HEK293 (cell line): ENCODE measurements around the gene USP12.

Experiments
- CTCF ChIA-PET: fragments of 350-600 bp; formaldehyde crosslinking; extraction: SDS; loops from one replicate; lab custom pipeline; 2021; ENCODE audit warnings: antibody characterized with exemption; lab: Yijun Ruan, JAX
- POLR2A ChIA-PET: fragments of 300-600 bp; formaldehyde crosslinking; extraction: SDS; loops from one replicate; lab custom pipeline; 2020; ENCODE audit warnings: antibody characterized with exemption, inconsistent platforms; lab: Yijun Ruan, JAX
- H3K27ac ChIP-seq: fragments of 200-500 bp; sonication (Bioruptor generic); 2 replicates; pipeline ENCODE4 v1.5.1; 2014; ENCODE audit warnings: low read depth, low read length, control low read depth, inconsistent platforms; ENCODE audit errors: extremely low read depth
- H3K36me3 ChIP-seq, 2 experiments: fragments of 200-500 bp in 1 of 2; sonication (Bioruptor generic) in 1 of 2; 1 replicate in 1 of 2; 2 replicates in 1 of 2; pipeline ENCODE4 v1.5.1; 2014 to 2017; ENCODE audit warnings: inconsistent platforms in 2 of 2, low read length in 2 of 2; ENCODE audit not compliant: control insufficient read depth in 2 of 2, insufficient read depth in 1 of 2
- H3K4me1 ChIP-seq: fragments of 200-500 bp; sonication (Bioruptor generic); 2 replicates; pipeline ENCODE4 v1.5.1; 2014; ENCODE audit warnings: mild to moderate bottlenecking, low read length, inconsistent platforms; ENCODE audit not compliant: control insufficient read depth, insufficient read depth
- H3K4me3 ChIP-seq: 2 replicates; pipeline ENCODE4 v1.5.1; 2011; ENCODE audit warnings: low read depth, mild to moderate bottlenecking, control low read depth, low read length, moderate library complexity
- H3K9me3 ChIP-seq: fragments of 200-500 bp; sonication (Bioruptor generic); 2 replicates; pipeline ENCODE4 v1.5.1; 2014; ENCODE audit warnings: low read depth, low read length, inconsistent platforms; ENCODE audit not compliant: control insufficient read depth, insufficient read depth
- GLIS1 ChIP-seq: fragments of 450-650 bp; formaldehyde crosslinking; IDR thresholded peaks from 2 replicates; pipeline ENCODE4 v1.5.1; 2016; ENCODE audit warnings: missing biosample characterization, missing genetic modification characterization
- KLF1 ChIP-seq: fragments of 450-650 bp; formaldehyde crosslinking; IDR thresholded peaks from 2 replicates; pipeline ENCODE4 v1.5.1; 2016; ENCODE audit warnings: missing biosample characterization, missing genetic modification characterization
- OSR2 ChIP-seq: fragments of 450-650 bp; formaldehyde crosslinking; IDR thresholded peaks from 2 replicates; pipeline ENCODE4 v1.5.1; 2016; ENCODE audit warnings: missing biosample characterization, missing genetic modification characterization
- PRDM4 ChIP-seq: fragments of 450-650 bp; formaldehyde crosslinking; IDR thresholded peaks from 2 replicates; pipeline ENCODE4 v1.5.1; 2017; ENCODE audit warnings: missing biosample characterization, missing genetic modification characterization
- SP2 ChIP-seq: fragments of 450-650 bp; formaldehyde crosslinking; IDR thresholded peaks from 2 replicates; pipeline ENCODE4 v1.5.1; 2016; ENCODE audit warnings: missing biosample characterization, missing genetic modification characterization
- SP7 ChIP-seq: fragments of 450-650 bp; formaldehyde crosslinking; IDR thresholded peaks from 2 replicates; pipeline ENCODE4 v1.5.1; 2016; ENCODE audit warnings: missing biosample characterization, missing genetic modification characterization
- WT1 ChIP-seq: fragments of 450-650 bp; formaldehyde crosslinking; IDR thresholded peaks from 2 replicates; pipeline ENCODE4 v1.5.1; 2016; ENCODE audit warnings: missing biosample characterization, missing genetic modification characterization
- ZBTB20 ChIP-seq: fragments of 450-650 bp; formaldehyde crosslinking; IDR thresholded peaks from 2 replicates; pipeline ENCODE4 v1.5.1; 2016; ENCODE audit warnings: missing biosample characterization, missing genetic modification characterization
- ZBTB48 ChIP-seq: fragments of 450-650 bp; formaldehyde crosslinking; IDR thresholded peaks from 2 replicates; pipeline ENCODE4 v1.5.1; 2016; ENCODE audit warnings: missing biosample characterization, missing genetic modification characterization
- ZNF214 ChIP-seq: fragments of 450-650 bp; formaldehyde crosslinking; IDR thresholded peaks from 2 replicates; pipeline ENCODE4 v1.5.1; 2017; ENCODE audit warnings: missing biosample characterization, mild to moderate bottlenecking, missing genetic modification characterization, borderline replicate concordance
- ZNF221 ChIP-seq: fragments of 450-650 bp; formaldehyde crosslinking; IDR thresholded peaks from 2 replicates; pipeline ENCODE4 v1.5.1; 2017; ENCODE audit warnings: missing biosample characterization, missing genetic modification characterization, borderline replicate concordance
- ZNF274 ChIP-seq, 2 experiments: fragments of 200-500 bp in 1 of 2; fragments of 450-650 bp in 1 of 2; sonication (Bioruptor generic) in 1 of 2; formaldehyde crosslinking in 1 of 2; IDR thresholded peaks; 2 replicates each; pipeline versions ENCODE4 v1.5.1 to v1.6.1; 2014 to 2016; ENCODE audit warnings: borderline replicate concordance in 1 of 2, inconsistent platforms in 1 of 2, low read length in 1 of 2, missing biosample characterization in 1 of 2, missing genetic modification characterization in 1 of 2
- ZNF280C ChIP-seq: fragments of 450-650 bp; formaldehyde crosslinking; IDR thresholded peaks from 2 replicates; pipeline ENCODE4 v1.5.1; 2016; ENCODE audit warnings: missing biosample characterization, missing genetic modification characterization
- ZNF37A ChIP-seq: fragments of 450-650 bp; IDR thresholded peaks from 2 replicates; pipeline ENCODE4 v1.5.1; 2018; ENCODE audit warnings: missing biosample characterization, missing genetic modification characterization
- ZNF473 ChIP-seq: fragments of 450-650 bp; formaldehyde crosslinking; IDR thresholded peaks from 2 replicates; pipeline ENCODE4 v1.5.1; 2017; ENCODE audit warnings: missing biosample characterization, missing genetic modification characterization
- ZNF529 ChIP-seq: fragments of 450-650 bp; formaldehyde crosslinking; IDR thresholded peaks from 2 replicates; pipeline ENCODE4 v1.5.1; 2017; ENCODE audit warnings: missing genetic modification characterization, missing biosample characterization; ENCODE audit not compliant: insufficient replicate concordance
- ZNF571 ChIP-seq: fragments of 450-650 bp; formaldehyde crosslinking; IDR thresholded peaks from 2 replicates; pipeline ENCODE4 v1.5.0; 2017; ENCODE audit warnings: missing biosample characterization, missing genetic modification characterization
- ZNF596 ChIP-seq: fragments of 450-650 bp; IDR thresholded peaks from 2 replicates; pipeline ENCODE4 v1.5.0; 2018; ENCODE audit warnings: missing biosample characterization, mild to moderate bottlenecking, missing genetic modification characterization, moderate library complexity
- ZNF610 ChIP-seq: fragments of 450-650 bp; formaldehyde crosslinking; IDR thresholded peaks from 2 replicates; pipeline ENCODE4 v1.5.1; 2016; ENCODE audit warnings: missing biosample characterization, missing genetic modification characterization, borderline replicate concordance
- ZNF621 ChIP-seq: fragments of 450-650 bp; formaldehyde crosslinking; IDR thresholded peaks from 2 replicates; pipeline ENCODE4 v1.5.1; 2017; ENCODE audit warnings: missing biosample characterization, missing genetic modification characterization
- ZXDB ChIP-seq: fragments of 450-650 bp; formaldehyde crosslinking; IDR thresholded peaks from 2 replicates; pipeline ENCODE4 v1.5.1; 2016; ENCODE audit warnings: missing biosample characterization, missing genetic modification characterization
- TF ChIP-seq, protein P1 (sequence below): fragments of 450-650 bp; formaldehyde crosslinking; IDR thresholded peaks from 2 replicates; pipeline ENCODE4; 2016; ENCODE audit warnings: missing biosample characterization, missing genetic modification characterization
- TF ChIP-seq, protein P2 (sequence below): fragments of 450-650 bp; formaldehyde crosslinking; IDR thresholded peaks from 2 replicates; pipeline ENCODE4 v1.5.1; 2016; ENCODE audit warnings: missing biosample characterization, missing genetic modification characterization
- TF ChIP-seq, protein P3 (sequence below): fragments of 450-650 bp; formaldehyde crosslinking; IDR thresholded peaks from 2 replicates; pipeline ENCODE4 v1.5.1; 2016; ENCODE audit warnings: missing biosample characterization, missing genetic modification characterization

USP12 gene

DNA sequence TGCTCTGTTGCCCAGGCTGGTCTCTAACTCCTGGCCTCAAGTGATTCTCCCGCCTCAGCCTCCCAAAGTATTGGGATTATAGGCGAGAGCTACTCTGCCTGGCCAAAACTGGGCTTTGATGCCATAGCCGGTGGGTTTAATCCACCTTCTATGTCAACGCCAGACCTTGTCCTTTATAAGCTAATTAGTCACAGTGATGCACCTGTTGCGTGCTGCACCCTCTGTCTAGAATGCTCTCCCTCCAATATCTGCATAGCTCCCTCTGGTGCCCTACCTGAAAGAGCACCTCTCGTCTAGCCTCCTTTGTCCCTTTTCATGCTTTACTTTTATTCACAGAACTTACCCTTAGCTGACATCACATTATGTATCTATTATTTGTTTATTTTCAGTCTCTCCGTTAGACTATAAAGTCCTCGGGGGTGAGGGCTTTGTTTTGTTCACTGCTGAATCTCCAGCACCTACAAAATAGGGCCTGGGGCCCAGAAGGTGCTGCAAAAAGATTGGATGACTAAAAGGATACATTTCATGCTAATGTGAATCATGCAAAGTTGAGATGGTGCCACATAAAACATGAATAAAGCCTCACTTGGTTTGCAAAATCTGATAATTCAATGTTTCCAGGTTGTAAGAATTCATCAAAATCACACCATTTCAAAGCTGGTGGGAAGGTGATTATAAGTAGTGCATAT lies 148.1 kb downstream of the USP12 start (continued):
- TF ChIP-seq PRDM4 (tag by site-specific recombination): no peak
- TF ChIP-seq, protein P1, sequence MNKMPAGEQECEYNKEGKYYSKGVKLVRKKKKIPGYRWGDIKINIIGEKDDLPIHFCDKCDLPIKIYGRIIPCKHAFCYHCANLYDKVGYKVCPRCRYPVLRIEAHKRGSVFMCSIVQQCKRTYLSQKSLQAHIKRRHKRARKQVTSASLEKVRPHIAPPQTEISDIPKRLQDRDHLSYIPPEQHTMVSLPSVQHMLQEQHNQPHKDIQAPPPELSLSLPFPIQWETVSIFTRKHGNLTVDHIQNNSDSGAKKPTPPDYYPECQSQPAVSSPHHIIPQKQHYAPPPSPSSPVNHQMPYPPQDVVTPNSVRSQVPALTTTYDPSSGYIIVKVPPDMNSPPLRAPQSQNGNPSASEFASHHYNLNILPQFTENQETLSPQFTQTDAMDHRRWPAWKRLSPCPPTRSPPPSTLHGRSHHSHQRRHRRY (tag by site-specific recombination): no peak
- TF ChIP-seq ZNF274 (IDR thresholded peaks at IDR 0.05; ENCODE audit: low read length): no peak
- no peak for TF ChIP-seq ZNF274 (tag by site-specific recombination; IDR thresholded peaks at IDR 0.05; ENCODE audit: borderline replicate concordance)
- TF ChIP-seq SP7: no peak
- no peak for TF ChIP-seq KLF1 (tag by site-specific recombination)
- no peak for TF ChIP-seq ZNF529 (tag by site-specific recombination)
- TF ChIP-seq, all 188 proteins: peak for 6

DNA sequence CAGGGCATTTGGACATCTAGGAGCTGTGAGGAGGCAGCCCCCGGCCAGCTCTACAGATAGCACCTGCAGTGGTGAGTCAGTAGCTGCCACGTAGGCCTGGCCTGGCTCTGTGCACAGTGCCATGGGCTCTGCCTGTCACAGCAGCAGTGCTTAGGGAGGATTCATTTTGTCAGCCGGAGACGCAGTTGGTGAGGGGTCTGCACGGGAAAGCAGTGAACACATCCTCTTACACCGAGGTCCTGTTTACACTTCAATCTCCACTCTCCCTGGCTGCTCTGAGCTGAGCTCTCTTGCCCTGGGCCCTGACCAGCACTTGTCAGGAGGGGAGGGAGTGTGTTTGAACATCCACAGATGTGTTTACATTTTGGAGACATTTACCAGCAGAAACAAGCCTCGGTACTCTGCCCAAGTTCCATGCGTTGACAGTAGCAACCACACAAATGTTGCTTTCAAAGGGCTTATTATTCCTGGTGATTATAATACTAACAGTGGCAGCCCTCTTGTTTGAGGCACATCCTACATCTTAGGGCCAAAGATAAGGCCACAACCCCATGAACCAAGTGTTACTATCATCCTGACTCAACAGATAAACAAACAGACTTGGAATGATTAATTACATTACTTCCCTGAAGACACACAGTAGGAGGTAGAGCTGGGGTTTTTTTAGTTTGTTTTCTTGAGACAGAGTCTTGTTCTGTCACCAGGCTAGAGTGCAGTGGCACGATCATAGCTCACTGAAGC lies 148.9 kb downstream of the USP12 start:
- H3K4me1 ChIP-seq: no peaks in the 10 kb centered on the region
- CTCF ChIA-PET: no interaction called here
- no peaks in the 10 kb centered on the region for H3K36me3 ChIP-seq
- H3K4me3 ChIP-seq: no peak overlapping the region
- POLR2A ChIA-PET: interaction anchor here (0.6 kb wide), 1 partner anchor 347 kb away, joined by 5 read pairs; no protein-coding TSS in a partner anchor
- H3K9me3 ChIP-seq: no peaks in the 10 kb centered on the region
- peak overlapping the region; percentile 13; the same call in 1 of the 2 replicates for H3K27ac ChIP-seq
- TF ChIP-seq ZNF621 (no peak), ZNF221 (no peak), WT1 (tag by site-specific recombination) (peak; percentile 69), ZNF571 (tag by site-specific recombination) (no peak), ZNF280C (no peak), ZXDB (tag by site-specific recombination) (0 out of 2 replicates have a peak, but pooled peaks have one; percentile 33), ZBTB20 (tag by site-specific recombination) (peak; percentile 23; the same call in 1 of the 2 replicates), ZNF37A (no peak), GLIS1 (peak; percentile 55; the same call in 1 of the 2 replicates), ZNF610 (tag by site-specific recombination) (no peak), ZNF596 (tag by site-specific recombination) (no peak), OSR2 (tag by site-specific recombination) (peak; percentile 60), ZNF214 (tag by site-specific recombination) (no peak), ZBTB48 (tag by site-specific recombination) (peak; percentile 95), SP2 (tag by site-specific recombination) (no peak), ZNF473 (tag by site-specific recombination) (no peak)
- TF ChIP-seq, protein P2, sequence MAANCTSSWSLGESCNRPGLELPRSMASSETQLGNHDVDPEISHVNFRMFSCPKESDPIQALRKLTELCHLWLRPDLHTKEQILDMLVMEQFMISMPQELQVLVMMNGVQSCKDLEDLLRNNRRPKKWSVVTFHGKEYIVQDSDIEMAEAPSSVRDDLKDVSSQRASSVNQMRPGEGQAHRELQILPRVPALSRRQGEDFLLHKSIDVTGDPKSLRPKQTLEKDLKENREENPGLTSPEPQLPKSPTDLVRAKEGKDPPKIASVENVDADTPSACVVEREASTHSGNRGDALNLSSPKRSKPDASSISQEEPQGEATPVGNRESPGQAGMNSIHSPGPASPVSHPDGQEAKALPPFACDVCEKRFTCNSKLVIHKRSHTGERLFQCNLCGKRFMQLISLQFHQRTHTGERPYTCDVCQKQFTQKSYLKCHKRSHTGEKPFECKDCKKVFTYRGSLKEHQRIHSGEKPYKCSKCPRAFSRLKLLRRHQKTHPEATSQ: no peak
- TF ChIP-seq, protein P3, sequence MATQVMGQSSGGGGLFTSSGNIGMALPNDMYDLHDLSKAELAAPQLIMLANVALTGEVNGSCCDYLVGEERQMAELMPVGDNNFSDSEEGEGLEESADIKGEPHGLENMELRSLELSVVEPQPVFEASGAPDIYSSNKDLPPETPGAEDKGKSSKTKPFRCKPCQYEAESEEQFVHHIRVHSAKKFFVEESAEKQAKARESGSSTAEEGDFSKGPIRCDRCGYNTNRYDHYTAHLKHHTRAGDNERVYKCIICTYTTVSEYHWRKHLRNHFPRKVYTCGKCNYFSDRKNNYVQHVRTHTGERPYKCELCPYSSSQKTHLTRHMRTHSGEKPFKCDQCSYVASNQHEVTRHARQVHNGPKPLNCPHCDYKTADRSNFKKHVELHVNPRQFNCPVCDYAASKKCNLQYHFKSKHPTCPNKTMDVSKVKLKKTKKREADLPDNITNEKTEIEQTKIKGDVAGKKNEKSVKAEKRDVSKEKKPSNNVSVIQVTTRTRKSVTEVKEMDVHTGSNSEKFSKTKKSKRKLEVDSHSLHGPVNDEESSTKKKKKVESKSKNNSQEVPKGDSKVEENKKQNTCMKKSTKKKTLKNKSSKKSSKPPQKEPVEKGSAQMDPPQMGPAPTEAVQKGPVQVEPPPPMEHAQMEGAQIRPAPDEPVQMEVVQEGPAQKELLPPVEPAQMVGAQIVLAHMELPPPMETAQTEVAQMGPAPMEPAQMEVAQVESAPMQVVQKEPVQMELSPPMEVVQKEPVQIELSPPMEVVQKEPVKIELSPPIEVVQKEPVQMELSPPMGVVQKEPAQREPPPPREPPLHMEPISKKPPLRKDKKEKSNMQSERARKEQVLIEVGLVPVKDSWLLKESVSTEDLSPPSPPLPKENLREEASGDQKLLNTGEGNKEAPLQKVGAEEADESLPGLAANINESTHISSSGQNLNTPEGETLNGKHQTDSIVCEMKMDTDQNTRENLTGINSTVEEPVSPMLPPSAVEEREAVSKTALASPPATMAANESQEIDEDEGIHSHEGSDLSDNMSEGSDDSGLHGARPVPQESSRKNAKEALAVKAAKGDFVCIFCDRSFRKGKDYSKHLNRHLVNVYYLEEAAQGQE: 0 out of 2 replicates have a peak, but pooled peaks have one; percentile 28
